CD4-positive, alpha-beta T cell treated with Interleukin-15 for 1 hour (primary cell): ENCODE data around the gene DNM3.
"Not testable (repeated sequence)": the region's sequence is repeated elsewhere in the genome, so short reads cannot be mapped to it uniquely, and the experiment has no call there.

Experiments
- DNase-seq: peaks from one replicate; pipeline ENCODE4 v3.0.0-alpha.2; 2020

DNM3 gene

GRCh38 chr1:171841050-171841910 lies at the start of gene DNM3:
TSS of gene DNM3 (plus strand) at chr1:171841498. CDS start at chr1:171841657, 159 bp downstream.
- DNase-seq, result peak; percentile 85

GRCh38 chr1:171792656-171793369 lies 48.5 kb upstream of the DNM3 start:
- no peak for DNase-seq

GRCh38 chr1:171793636-171794035 lies 47.7 kb upstream of the DNM3 start:
- DNase-seq, result no peak

- no peak for DNase-seq
Measured at GRCh38 chr1:171794085-171794484, 47.2 kb upstream of the DNM3 start.

GRCh38 chr1:171796592-171796991 lies 44.7 kb upstream of the DNM3 start:
- DNase-seq, result no peak

- DNase-seq, result no peak
Measured at GRCh38 chr1:171798311-171798710, 43.0 kb upstream of the DNM3 start.

GRCh38 chr1:171798765-171799164 lies 42.5 kb upstream of the DNM3 start:
- no peak for DNase-seq

- DNase-seq, result no peak
Measured at GRCh38 chr1:171799166-171799565, 42.1 kb upstream of the DNM3 start.

GRCh38 chr1:171799698-171800097 lies 41.6 kb upstream of the DNM3 start:
- not testable (repeated sequence) for DNase-seq

GRCh38 chr1:171800342-171800741 lies 41.0 kb upstream of the DNM3 start:
- no peak for DNase-seq

GRCh38 chr1:171800851-171801250 lies 40.4 kb upstream of the DNM3 start:
- no peak for DNase-seq

- no peak for DNase-seq
Measured at GRCh38 chr1:171801487-171801891, 39.8 kb upstream of the DNM3 start.

- DNase-seq, result no peak
Measured at GRCh38 chr1:171802207-171802606, 39.1 kb upstream of the DNM3 start.

- no peak for DNase-seq
Measured at GRCh38 chr1:171803045-171803444, 38.3 kb upstream of the DNM3 start.

- no peak for DNase-seq
Measured at GRCh38 chr1:171803461-171804022, 37.8 kb upstream of the DNM3 start.

GRCh38 chr1:171805395-171806115 lies 35.7 kb upstream of the DNM3 start:
- DNase-seq, result no peak

- no peak for DNase-seq
Measured at GRCh38 chr1:171807556-171807955, 33.7 kb upstream of the DNM3 start.

GRCh38 chr1:171809834-171810233 lies 31.5 kb upstream of the DNM3 start:
- no peak for DNase-seq

GRCh38 chr1:171811672-171812071 lies 29.6 kb upstream of the DNM3 start:
- DNase-seq, result no peak

GRCh38 chr1:171814692-171815091 lies 26.6 kb upstream of the DNM3 start:
- DNase-seq, result no peak

- no peak for DNase-seq
Measured at GRCh38 chr1:171816300-171816901, 24.9 kb upstream of the DNM3 start.

GRCh38 chr1:171817511-171818265 lies 23.6 kb upstream of the DNM3 start:
- peak; percentile 18 for DNase-seq
